GM19372 (cell line): ENCODE results near the gene BCORL1.

ENCODE experiments used
- ATAC-seq: cut with Tn5 transposase; IDR thresholded peaks from one replicate; pipeline ENCODE4 v1.9.1; 2021; ENCODE audit warnings: mild to moderate bottlenecking, low read depth, moderate library complexity; ENCODE audit not compliant: unreplicated experiment

Gene BCORL1

GRCh38 chrX:130085551-130086446 lies 103.4 kb downstream of the BCORL1 start:
- ATAC-seq: no peak

- ATAC-seq: peak; percentile 40
Measured at GRCh38 chrX:130086447-130087206, 104.2 kb downstream of the BCORL1 start.

- no peak for ATAC-seq
Measured at GRCh38 chrX:130090364-130090763, 107.9 kb downstream of the BCORL1 start.

- ATAC-seq: peak; percentile 100
Measured at GRCh38 chrX:130091980-130092522, 109.6 kb downstream of the BCORL1 start.

- no peak for ATAC-seq
Measured at GRCh38 chrX:130093271-130093670, 110.8 kb downstream of the BCORL1 start.

GRCh38 chrX:130094696-130095095 lies 112.3 kb downstream of the BCORL1 start:
- ATAC-seq: no peak

- ATAC-seq: no peak
Measured at GRCh38 chrX:130095249-130096030, 113.0 kb downstream of the BCORL1 start.

- ATAC-seq: no peak
Measured at GRCh38 chrX:130097507-130098209, 115.2 kb downstream of the BCORL1 start.

GRCh38 chrX:130098210-130098552 lies 115.7 kb downstream of the BCORL1 start:
- ATAC-seq: no peak

GRCh38 chrX:130100180-130100579 lies 117.7 kb downstream of the BCORL1 start:
- no peak for ATAC-seq

- no peak for ATAC-seq
Measured at GRCh38 chrX:130103605-130104004, 121.2 kb downstream of the BCORL1 start.

- ATAC-seq: no peak
Measured at GRCh38 chrX:130105244-130105643, 122.8 kb downstream of the BCORL1 start.

- ATAC-seq: no peak
Measured at GRCh38 chrX:130106071-130106470, 123.6 kb downstream of the BCORL1 start.
